WTC11 (cell line): ENCODE data around the gene ACADVL. TPM values are rescaled to one million over a fixed set of nuclear protein-coding genes. Genes with fewer than 3 reads are reported as not detected.
A peak's percentile ranks its signal among the peaks of the same experiment; 100 is the strongest.

Experiments
- ATAC-seq: fragments of 200-7000 bp; cut with Tn5 transposase; 2 replicates; pipeline ENCODE4 v1.10.0; 2021; ENCODE audit warnings: mild to moderate bottlenecking, moderate library complexity
- CTCF ChIA-PET: fragments of 300-600 bp; sonication (Branson Sonifier 250); formaldehyde crosslinking; loops from one replicate; lab custom pipeline; 2021; ENCODE audit warnings: antibody characterized with exemption; lab: Charles Lee
- POLR2A ChIA-PET: fragments of 350-600 bp; sonication (Branson Sonifier 250); formaldehyde crosslinking; loops from one replicate; lab custom pipeline; 2021; ENCODE audit warnings: antibody characterized with exemption; lab: Charles Lee
- DNase-seq: peaks from one replicate; pipeline ENCODE4 v3.0.0; 2021; ENCODE audit warnings: low spot score
- H3K27ac Mint-ChIP-seq: 2 replicates; pipeline ENCODE4 v1.8.0; 2021; ENCODE audit warnings: mixed read lengths
- H3K27me3 Mint-ChIP-seq: 2 replicates; pipeline ENCODE4 v1.8.0; 2021; ENCODE audit warnings: low read depth, mild to moderate bottlenecking, moderate library complexity, mixed read lengths
- H3K36me3 Mint-ChIP-seq: 2 replicates; pipeline ENCODE4 v1.8.0; 2021; ENCODE audit warnings: mixed read lengths
- H3K4me1 Mint-ChIP-seq: 2 replicates; pipeline ENCODE4 v1.8.0; 2022; ENCODE audit warnings: mixed read lengths
- H3K4me3 Mint-ChIP-seq: 2 replicates; pipeline ENCODE4 v1.8.0; 2021; ENCODE audit warnings: mild to moderate bottlenecking, moderate library complexity, mixed read lengths
- H3K9me3 Mint-ChIP-seq: 2 replicates; pipeline ENCODE4 v1.8.0; 2021; ENCODE audit warnings: mixed read lengths
- GABPB1 ChIP-seq: sonication (generic); formaldehyde crosslinking; IDR thresholded peaks from 2 replicates; pipeline ENCODE4 v1.8.1; 2023; ENCODE audit warnings: mild to moderate bottlenecking, missing genetic modification reagents
- GTF2I ChIP-seq: fragments of 250-450 bp; sonication (Bioruptor Pico); conservative IDR thresholded peaks from 2 replicates; pipeline ENCODE4 v1.4.0; 2021; ENCODE audit warnings: mild to moderate bottlenecking
- JUN ChIP-seq: sonication (generic); formaldehyde crosslinking; IDR thresholded peaks from 2 replicates; pipeline ENCODE4 v1.8.0; 2023; ENCODE audit warnings: mild to moderate bottlenecking, missing genetic modification reagents
- NR2C2 ChIP-seq: sonication (generic); formaldehyde crosslinking; IDR thresholded peaks from 2 replicates; pipeline ENCODE4 v1.8.0; 2022; ENCODE audit warnings: mild to moderate bottlenecking, missing genetic modification reagents
- ZNF121 ChIP-seq: sonication (generic); formaldehyde crosslinking; IDR thresholded peaks from 2 replicates; pipeline ENCODE4 v1.8.0; 2023; ENCODE audit warnings: missing genetic modification reagents
- ZNF263 ChIP-seq: sonication (generic); formaldehyde crosslinking; IDR thresholded peaks from 2 replicates; pipeline ENCODE4 v1.8.1; 2022; ENCODE audit warnings: low read depth, mild to moderate bottlenecking, moderate library complexity, missing genetic modification reagents
- ZNF423 ChIP-seq: fragments of 250-450 bp; sonication (Bioruptor Pico); IDR thresholded peaks from 2 replicates; pipeline ENCODE4 v2.1.2; 2022; ENCODE audit warnings: mild to moderate bottlenecking, moderate library complexity
- total RNA-seq: library from RNA; stranded (reverse); gene quantifications from 3 replicates; pipeline ENCODE4 v1.2.3, GENCODE V29; 2021
- TF ChIP-seq, protein P1 (sequence below): sonication (generic); formaldehyde crosslinking; IDR thresholded peaks from 2 replicates; pipeline ENCODE4 v1.8.1; 2023; ENCODE audit warnings: mild to moderate bottlenecking, missing genetic modification reagents
- TF ChIP-seq, protein P2 (sequence below): sonication (generic); formaldehyde crosslinking; IDR thresholded peaks from 2 replicates; pipeline ENCODE4 v1.8.1; 2023; ENCODE audit warnings: mild to moderate bottlenecking, missing genetic modification reagents, borderline replicate concordance
- TF ChIP-seq, protein P3 (sequence below): sonication (generic); formaldehyde crosslinking; IDR thresholded peaks from 2 replicates; pipeline ENCODE4 v1.8.0; 2023; ENCODE audit warnings: missing genetic modification reagents
- TF ChIP-seq, protein P4 (sequence below): fragments of 250-450 bp; sonication (Bioruptor Pico); IDR thresholded peaks from 2 replicates; pipeline ENCODE4 v1.9.0; 2021; ENCODE audit warnings: moderate library complexity, mild to moderate bottlenecking, inconsistent platforms, borderline replicate concordance
- TF ChIP-seq, protein P5 (sequence below): fragments of 250-450 bp; sonication (Bioruptor Pico); IDR thresholded peaks from 2 replicates; pipeline ENCODE4 v1.8.0; 2021; ENCODE audit warnings: mild to moderate bottlenecking
- TF ChIP-seq, protein P6 (sequence below): fragments of 250-450 bp; sonication (Bioruptor Pico); conservative IDR thresholded peaks from 2 replicates; pipeline ENCODE4 v1.9.0; 2021; ENCODE audit warnings: mild to moderate bottlenecking

Gene ACADVL
- total RNA-seq, 1 experiment from 2014 or later = 236 TPM

DNA sequence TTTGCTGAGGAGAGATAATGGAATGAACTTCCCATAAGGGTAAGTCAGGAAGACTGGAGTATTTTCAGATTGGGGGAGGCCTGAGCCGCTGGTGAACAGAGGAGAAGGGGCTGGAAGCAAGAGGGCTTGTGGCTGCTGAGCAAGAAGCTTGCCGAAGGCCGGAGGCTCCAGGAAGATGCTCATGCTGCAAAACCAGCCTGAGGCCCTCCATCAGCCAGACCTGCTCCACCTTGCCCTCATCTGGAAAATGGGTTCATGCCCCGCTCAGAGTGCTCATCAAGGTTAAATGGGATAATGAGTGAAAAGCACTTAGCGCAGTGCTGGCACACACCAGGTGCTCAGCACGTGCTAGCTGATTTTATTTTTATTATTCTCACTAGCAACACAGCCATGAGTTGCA lies 35.1 kb upstream of the ACADVL start (continued):
- TF ChIP-seq, protein P1, sequence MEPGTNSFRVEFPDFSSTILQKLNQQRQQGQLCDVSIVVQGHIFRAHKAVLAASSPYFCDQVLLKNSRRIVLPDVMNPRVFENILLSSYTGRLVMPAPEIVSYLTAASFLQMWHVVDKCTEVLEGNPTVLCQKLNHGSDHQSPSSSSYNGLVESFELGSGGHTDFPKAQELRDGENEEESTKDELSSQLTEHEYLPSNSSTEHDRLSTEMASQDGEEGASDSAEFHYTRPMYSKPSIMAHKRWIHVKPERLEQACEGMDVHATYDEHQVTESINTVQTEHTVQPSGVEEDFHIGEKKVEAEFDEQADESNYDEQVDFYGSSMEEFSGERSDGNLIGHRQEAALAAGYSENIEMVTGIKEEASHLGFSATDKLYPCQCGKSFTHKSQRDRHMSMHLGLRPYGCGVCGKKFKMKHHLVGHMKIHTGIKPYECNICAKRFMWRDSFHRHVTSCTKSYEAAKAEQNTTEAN (CRISPR knock-in tag) = no peak
- TF ChIP-seq GABPB1 = no peak
- TF ChIP-seq ZNF121 = no peak
- TF ChIP-seq, protein P2, sequence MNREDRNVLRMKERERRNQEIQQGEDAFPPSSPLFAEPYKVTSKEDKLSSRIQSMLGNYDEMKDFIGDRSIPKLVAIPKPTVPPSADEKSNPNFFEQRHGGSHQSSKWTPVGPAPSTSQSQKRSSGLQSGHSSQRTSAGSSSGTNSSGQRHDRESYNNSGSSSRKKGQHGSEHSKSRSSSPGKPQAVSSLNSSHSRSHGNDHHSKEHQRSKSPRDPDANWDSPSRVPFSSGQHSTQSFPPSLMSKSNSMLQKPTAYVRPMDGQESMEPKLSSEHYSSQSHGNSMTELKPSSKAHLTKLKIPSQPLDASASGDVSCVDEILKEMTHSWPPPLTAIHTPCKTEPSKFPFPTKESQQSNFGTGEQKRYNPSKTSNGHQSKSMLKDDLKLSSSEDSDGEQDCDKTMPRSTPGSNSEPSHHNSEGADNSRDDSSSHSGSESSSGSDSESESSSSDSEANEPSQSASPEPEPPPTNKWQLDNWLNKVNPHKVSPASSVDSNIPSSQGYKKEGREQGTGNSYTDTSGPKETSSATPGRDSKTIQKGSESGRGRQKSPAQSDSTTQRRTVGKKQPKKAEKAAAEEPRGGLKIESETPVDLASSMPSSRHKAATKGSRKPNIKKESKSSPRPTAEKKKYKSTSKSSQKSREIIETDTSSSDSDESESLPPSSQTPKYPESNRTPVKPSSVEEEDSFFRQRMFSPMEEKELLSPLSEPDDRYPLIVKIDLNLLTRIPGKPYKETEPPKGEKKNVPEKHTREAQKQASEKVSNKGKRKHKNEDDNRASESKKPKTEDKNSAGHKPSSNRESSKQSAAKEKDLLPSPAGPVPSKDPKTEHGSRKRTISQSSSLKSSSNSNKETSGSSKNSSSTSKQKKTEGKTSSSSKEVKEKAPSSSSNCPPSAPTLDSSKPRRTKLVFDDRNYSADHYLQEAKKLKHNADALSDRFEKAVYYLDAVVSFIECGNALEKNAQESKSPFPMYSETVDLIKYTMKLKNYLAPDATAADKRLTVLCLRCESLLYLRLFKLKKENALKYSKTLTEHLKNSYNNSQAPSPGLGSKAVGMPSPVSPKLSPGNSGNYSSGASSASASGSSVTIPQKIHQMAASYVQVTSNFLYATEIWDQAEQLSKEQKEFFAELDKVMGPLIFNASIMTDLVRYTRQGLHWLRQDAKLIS (CRISPR knock-in tag) = no peak

DNA sequence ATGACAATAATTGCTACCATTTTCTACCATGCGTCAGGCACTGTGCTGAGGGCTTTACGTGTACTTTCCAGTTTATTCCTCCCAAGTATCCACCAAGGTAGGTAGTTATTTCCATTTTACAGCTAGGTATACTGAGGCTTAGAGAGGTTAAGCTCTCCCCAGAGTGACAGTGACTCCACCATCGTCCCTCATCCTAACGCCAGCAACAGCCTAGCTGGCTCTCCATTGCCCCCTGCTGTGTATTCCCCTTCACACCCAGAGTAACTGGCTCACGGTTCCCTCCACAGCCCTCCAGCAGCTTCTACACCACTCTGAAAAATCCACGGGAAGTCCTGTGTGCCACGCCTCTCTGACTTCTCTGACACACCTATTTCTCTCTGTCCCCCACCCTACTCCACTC lies 33.5 kb upstream of the ACADVL start:
- H3K4me1 Mint-ChIP-seq = no peaks in the 10 kb centered on the region
- TF ChIP-seq ZNF263 (no peak), JUN (CRISPR knock-in tag) (no peak), ZNF423 (CRISPR knock-in tag) (no peak)
- TF ChIP-seq, protein P3, sequence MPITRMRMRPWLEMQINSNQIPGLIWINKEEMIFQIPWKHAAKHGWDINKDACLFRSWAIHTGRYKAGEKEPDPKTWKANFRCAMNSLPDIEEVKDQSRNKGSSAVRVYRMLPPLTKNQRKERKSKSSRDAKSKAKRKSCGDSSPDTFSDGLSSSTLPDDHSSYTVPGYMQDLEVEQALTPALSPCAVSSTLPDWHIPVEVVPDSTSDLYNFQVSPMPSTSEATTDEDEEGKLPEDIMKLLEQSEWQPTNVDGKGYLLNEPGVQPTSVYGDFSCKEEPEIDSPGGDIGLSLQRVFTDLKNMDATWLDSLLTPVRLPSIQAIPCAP (CRISPR knock-in tag) = no peak
- TF ChIP-seq, protein P4, sequence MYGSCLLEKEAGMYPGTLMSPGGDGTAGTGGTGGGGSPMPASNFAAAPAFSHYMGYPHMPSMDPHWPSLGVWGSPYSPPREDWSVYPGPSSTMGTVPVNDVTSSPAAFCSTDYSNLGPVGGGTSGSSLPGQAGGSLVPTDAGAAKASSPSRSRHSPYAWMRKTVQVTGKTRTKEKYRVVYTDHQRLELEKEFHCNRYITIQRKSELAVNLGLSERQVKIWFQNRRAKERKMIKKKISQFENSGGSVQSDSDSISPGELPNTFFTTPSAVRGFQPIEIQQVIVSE (CRISPR knock-in tag) = no peak
- TF ChIP-seq, protein P5, sequence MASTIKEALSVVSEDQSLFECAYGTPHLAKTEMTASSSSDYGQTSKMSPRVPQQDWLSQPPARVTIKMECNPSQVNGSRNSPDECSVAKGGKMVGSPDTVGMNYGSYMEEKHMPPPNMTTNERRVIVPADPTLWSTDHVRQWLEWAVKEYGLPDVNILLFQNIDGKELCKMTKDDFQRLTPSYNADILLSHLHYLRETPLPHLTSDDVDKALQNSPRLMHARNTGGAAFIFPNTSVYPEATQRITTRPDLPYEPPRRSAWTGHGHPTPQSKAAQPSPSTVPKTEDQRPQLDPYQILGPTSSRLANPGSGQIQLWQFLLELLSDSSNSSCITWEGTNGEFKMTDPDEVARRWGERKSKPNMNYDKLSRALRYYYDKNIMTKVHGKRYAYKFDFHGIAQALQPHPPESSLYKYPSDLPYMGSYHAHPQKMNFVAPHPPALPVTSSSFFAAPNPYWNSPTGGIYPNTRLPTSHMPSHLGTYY (CRISPR knock-in tag) = no peak
- TF ChIP-seq, all 79 proteins: peak for 0
- Mint-ChIP-seq H3K27ac (no peak overlapping the region), H3K36me3 (no peaks in the 10 kb centered on the region; the same call in 1 of the 2 replicates), H3K4me3 (no peak overlapping the region), H3K27me3 (no peaks in the 10 kb centered on the region), H3K9me3 (no peaks in the 10 kb centered on the region)
- DNase-seq (no peak), ATAC-seq (peak; percentile 41; the same call in 1 of the 2 replicates)
- POLR2A ChIA-PET = no interaction called here
- CTCF ChIA-PET = interaction anchor here (0.6 to 2.1 kb wide), 3 partner anchors 9 to 140 kb away, joined by 4 to 6 read pairs (median 4); no protein-coding TSS in a partner anchor

DNA sequence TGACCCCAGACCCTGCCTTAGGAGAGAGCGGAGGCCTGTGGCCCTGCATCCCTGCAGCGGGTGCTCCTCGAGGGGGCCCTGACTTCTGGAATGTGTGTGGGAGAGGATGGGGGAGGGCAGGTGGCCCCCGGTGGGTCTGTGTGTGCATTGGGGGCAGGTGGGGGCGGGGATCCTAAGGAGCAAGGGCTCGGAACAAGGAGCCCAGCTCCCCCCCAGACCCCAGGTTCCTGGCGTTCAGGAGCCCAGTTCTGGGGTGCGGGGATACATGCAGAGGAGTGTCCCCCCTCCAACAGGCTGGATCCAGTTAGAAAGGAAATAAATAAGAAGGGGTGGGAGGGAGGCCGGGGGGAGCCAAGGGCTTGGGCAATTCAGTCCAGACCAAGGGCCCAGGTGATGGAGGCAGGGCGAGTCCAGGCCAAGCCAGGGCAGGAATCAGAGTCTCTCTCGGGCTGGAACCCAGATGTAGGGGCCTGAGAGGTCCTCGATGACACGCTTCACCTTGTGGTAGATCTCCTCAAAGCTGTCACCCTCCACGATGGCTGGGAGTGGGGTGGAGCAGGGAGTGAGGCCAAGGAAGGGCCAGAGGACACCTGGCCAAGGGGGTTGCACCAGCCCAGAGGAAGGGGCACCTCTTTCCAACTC lies 29.3 kb upstream of the ACADVL start:
- ATAC-seq (no peak), DNase-seq (no peak)
- TF ChIP-seq NR2C2 (CRISPR knock-in tag) (no peak), GTF2I (CRISPR knock-in tag) (no peak)
- TF ChIP-seq, protein P6, sequence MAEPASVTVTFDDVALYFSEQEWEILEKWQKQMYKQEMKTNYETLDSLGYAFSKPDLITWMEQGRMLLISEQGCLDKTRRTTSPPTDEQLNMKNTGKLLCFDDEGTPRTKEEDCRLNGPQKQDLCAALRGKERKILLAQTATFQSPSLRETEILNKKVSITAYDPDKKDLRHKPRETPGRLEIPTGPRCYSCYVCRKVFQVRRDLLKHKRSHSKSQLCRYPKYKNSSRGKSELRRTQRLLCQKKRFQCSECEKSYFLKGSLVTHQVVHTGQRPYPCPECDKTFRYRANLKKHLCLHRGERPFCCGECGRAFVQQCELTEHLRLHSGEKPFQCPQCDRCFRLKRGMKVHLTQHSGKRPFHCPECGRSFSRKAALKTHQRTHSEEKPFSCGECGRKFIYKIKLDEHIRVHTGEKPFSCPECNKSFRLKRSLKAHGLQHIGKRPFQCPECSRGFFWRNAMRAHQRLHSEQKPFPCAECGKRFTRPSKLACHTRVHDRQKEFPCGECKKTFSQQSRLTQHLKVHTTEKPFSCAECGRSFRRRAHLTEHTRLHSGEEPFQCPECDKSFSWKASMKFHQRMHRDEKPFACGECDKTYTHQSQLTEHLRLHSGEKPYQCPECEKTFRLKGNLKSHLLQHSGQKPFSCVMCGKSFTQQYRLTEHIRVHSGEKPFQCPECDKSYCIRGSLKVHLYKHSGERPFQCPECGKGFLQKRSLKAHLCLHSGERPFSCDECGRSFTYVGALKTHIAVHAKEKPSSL (CRISPR knock-in tag) = no peak
- H3K4me3 Mint-ChIP-seq = no peak overlapping the region
- no peaks in the 10 kb centered on the region for H3K27me3 Mint-ChIP-seq
- CTCF ChIA-PET = interaction anchor here (0.6 to 1.0 kb wide), 2 partner anchors 13 to 44 kb away, joined by 5 read pairs; no protein-coding TSS in a partner anchor
- H3K4me1 Mint-ChIP-seq = no peaks in the 10 kb centered on the region
- H3K9me3 Mint-ChIP-seq = no peaks in the 10 kb centered on the region
- peaks cover 16% of the 10 kb centered on the region for H3K36me3 Mint-ChIP-seq
- no peak overlapping the region for H3K27ac Mint-ChIP-seq
- POLR2A ChIA-PET = no interaction called here
